22Rv1 (cell line): ENCODE results near the gene TAPBPL.
"Not testable (repeated sequence)": the region's sequence is repeated elsewhere in the genome, so short reads cannot be mapped to it uniquely, and the experiment has no call there.

Experiments used
- H3K27ac ChIP-seq: fragments of 450-650 bp; 2 replicates; pipeline ENCODE4 v1.5.1; 2017
- ZFX ChIP-seq: fragments of 450-650 bp; IDR thresholded peaks from 2 replicates; pipeline ENCODE4 v1.6.1; 2017; ENCODE audit warnings: antibody characterized with exemption, borderline replicate concordance
- TF ChIP-seq, protein P1 (sequence below): fragments of 450-650 bp; IDR thresholded peaks from 2 replicates; pipeline ENCODE4 v1.5.1; 2017; ENCODE audit warnings: mild to moderate bottlenecking

Gene TAPBPL

DNA sequence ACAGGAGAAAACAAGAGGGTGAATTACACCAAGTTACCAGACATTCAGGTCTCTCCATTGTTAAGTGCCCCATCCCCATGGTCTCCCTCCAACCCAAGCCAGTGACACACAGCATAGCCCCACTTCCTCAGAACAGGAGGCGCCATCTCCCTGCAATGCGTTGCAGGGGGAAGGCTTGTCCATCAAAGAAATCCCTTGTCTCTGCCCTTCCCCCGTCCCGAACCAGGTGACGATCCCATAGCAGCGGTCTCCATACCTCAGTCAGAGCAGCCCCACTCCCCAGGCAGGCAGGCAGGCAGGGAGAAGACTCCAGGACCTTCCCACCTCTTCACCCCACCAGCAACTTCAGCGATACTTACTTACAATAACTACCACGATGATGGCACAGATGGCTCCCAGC is 12.7 kb downstream of the TAPBPL start:
- no peak for TF ChIP-seq ZFX
- TF ChIP-seq, protein P1, sequence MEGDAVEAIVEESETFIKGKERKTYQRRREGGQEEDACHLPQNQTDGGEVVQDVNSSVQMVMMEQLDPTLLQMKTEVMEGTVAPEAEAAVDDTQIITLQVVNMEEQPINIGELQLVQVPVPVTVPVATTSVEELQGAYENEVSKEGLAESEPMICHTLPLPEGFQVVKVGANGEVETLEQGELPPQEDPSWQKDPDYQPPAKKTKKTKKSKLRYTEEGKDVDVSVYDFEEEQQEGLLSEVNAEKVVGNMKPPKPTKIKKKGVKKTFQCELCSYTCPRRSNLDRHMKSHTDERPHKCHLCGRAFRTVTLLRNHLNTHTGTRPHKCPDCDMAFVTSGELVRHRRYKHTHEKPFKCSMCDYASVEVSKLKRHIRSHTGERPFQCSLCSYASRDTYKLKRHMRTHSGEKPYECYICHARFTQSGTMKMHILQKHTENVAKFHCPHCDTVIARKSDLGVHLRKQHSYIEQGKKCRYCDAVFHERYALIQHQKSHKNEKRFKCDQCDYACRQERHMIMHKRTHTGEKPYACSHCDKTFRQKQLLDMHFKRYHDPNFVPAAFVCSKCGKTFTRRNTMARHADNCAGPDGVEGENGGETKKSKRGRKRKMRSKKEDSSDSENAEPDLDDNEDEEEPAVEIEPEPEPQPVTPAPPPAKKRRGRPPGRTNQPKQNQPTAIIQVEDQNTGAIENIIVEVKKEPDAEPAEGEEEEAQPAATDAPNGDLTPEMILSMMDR: no peak
- no peak overlapping the region for H3K27ac ChIP-seq

DNA sequence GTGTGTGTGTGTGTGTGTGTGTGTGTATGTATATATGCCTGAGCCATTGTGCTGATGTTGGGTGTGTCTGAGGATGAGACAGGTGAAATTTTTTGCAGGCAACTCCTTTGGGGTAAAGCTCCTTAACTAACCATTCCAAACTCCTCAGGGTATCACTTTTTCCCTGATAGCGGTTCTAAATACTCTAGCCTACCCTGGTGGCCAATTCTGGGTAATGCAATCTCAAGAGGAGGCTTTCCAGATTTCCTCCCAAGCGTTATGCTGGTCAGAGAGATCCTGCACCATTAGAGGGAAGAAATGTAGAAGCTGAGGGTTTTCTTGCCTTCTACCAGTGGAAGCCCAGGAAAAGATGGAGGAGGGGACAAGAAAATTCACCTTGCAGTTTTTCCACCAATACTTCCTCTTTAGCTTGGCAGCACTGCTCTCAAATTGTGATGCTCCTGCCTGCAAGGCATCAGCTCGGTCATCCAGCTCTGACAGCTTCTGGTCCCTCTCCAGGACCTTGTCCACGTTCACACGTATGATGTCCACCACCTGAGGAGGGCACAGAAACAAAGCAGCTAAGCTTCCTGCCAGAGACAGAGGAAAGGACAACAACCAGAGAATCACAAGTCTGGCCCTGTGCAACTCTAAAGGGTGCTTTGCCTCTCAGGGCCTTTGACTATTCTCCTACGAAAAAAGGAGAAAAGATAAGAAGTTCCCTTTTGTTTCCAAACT is 13.8 kb downstream of the TAPBPL start:
- H3K27ac ChIP-seq: no peak overlapping the region
- TF ChIP-seq, protein P1: peak; percentile 92
- TF ChIP-seq ZFX: no peak

DNA sequence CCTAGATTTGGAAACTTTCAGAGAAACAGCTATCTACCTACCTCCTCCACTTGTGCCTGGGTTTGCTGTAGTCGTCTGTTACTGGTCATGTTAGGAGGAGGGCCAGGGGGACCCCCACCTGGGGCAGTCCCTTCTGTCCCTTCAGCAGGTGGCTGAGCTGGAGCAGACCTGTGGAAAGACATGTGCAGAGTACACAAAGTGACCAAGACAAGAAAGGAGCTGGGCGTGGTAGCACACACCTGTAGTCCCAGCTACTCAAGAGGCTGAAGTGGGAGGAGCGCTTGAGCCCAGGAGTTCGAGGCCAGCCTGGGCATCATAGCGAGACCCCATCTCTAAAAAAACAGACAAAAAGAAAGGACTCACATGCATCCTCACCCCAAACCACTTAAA is 14.3 kb downstream of the TAPBPL start:
- TF ChIP-seq ZFX: no peak
- TF ChIP-seq, protein P1: no peak
- H3K27ac ChIP-seq: no peak overlapping the region

GRCh38 chr12:6466751-6467150 is 14.9 kb downstream of the TAPBPL start:
- H3K27ac ChIP-seq: not testable (repeated sequence)

DNA sequence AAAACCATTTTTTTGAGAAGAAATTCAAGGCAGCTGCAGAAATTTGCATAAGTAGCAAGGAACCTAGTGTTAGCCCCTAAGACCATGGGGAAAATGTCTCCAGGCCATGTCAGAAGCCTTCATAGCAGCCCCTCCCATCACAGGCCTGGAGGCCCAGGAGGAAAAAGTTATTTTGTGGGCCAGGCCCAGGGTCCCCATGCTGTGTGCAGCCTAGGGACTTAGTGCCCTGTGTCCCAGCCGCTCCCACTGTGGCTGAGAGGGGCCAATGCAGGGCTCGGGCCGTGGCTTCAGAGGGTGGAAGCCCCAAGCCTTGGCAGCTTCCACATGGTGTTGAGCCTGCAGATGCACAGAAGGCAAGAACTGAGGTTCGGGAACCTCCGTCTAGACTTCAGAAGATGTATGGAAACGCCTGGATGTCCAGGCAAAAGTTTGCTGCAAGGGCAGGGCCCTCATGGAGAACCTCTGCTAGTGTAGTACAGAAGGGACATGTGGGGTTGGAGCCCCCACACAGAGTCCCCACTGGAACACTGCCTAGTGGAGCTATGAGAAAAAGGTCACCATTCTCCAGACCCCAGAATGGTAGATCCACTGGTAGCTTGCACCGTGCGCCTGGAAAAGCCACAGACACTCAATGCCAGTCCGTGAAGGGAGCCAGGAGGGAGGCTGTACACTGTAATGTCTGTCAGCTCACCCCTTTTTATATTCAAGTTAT is 15.9 kb downstream of the TAPBPL start:
- H3K27ac ChIP-seq: not testable (repeated sequence)

- no peak overlapping the region for H3K27ac ChIP-seq
- no peak for TF ChIP-seq ZFX
- TF ChIP-seq, protein P1: no peak
Observed at GRCh38 chr12:6468283-6468575, 16.4 kb downstream of the TAPBPL start.

GRCh38 chr12:6469092-6469491 is 17.2 kb downstream of the TAPBPL start:
- H3K27ac ChIP-seq: no peak overlapping the region
- no peak for TF ChIP-seq ZFX
- TF ChIP-seq, protein P1: no peak

GRCh38 chr12:6469609-6470374 is 17.9 kb downstream of the TAPBPL start:
- peak overlapping the region; percentile 89 for H3K27ac ChIP-seq
- TF ChIP-seq ZFX: no peak
- TF ChIP-seq, protein P1: no peak
